ENCODE data around the gene SMCHD1.
"Not testable (repeated sequence)": the region's sequence is repeated elsewhere in the genome, so short reads cannot be mapped to it uniquely, and the experiment has no call there.

Gene SMCHD1

GRCh38 chr18:2660849-2661248 lies 5.3 kb downstream of the SMCHD1 start:
- not testable (repeated sequence) for DNase-seq

GRCh38 chr18:2662288-2662687 lies 6.8 kb downstream of the SMCHD1 start:
- DNase-seq, result not testable (repeated sequence)

- no peak for DNase-seq
These were observed 7.5 kb downstream of the SMCHD1 start for GRCh38 chr18:2662990-2663389.

GRCh38 chr18:2672410-2672809 lies 16.9 kb downstream of the SMCHD1 start:
- no peak for DNase-seq

GRCh38 chr18:2672872-2673271 lies 17.3 kb downstream of the SMCHD1 start:
- DNase-seq, result no peak

GRCh38 chr18:2678933-2679332 lies 23.4 kb downstream of the SMCHD1 start:
- DNase-seq, result not testable (repeated sequence)

GRCh38 chr18:2680216-2680792 lies 24.8 kb downstream of the SMCHD1 start:
- no peak for DNase-seq

- DNase-seq, result no peak
These were observed 26.6 kb downstream of the SMCHD1 start for GRCh38 chr18:2681993-2682603.

- no peak for DNase-seq
These were observed 27.5 kb downstream of the SMCHD1 start for GRCh38 chr18:2683055-2683454.

- no peak for DNase-seq
These were observed 30.9 kb downstream of the SMCHD1 start for GRCh38 chr18:2686349-2686968.

- DNase-seq, result no peak
These were observed 32.0 kb downstream of the SMCHD1 start for GRCh38 chr18:2687390-2688001.

GRCh38 chr18:2692508-2692907 lies 37.0 kb downstream of the SMCHD1 start:
- DNase-seq, result no peak

- no peak for DNase-seq
These were observed 41.7 kb downstream of the SMCHD1 start for GRCh38 chr18:2697184-2697583.

GRCh38 chr18:2699001-2699400 lies 43.5 kb downstream of the SMCHD1 start:
- DNase-seq, result no peak

- no peak for DNase-seq
These were observed 49.0 kb downstream of the SMCHD1 start for GRCh38 chr18:2704541-2704940.

- DNase-seq, result no peak
These were observed 51.4 kb downstream of the SMCHD1 start for GRCh38 chr18:2706903-2707302.

- no peak for DNase-seq
These were observed 52.1 kb downstream of the SMCHD1 start for GRCh38 chr18:2707551-2708168.

- DNase-seq, result no peak
These were observed 53.8 kb downstream of the SMCHD1 start for GRCh38 chr18:2709316-2709715.

- DNase-seq, result no peak
These were observed 58.6 kb downstream of the SMCHD1 start for GRCh38 chr18:2714140-2714539.

GRCh38 chr18:2715990-2716389 lies 60.5 kb downstream of the SMCHD1 start:
- DNase-seq, result no peak

GRCh38 chr18:2716394-2717326 lies 61.1 kb downstream of the SMCHD1 start:
- DNase-seq, result no peak

- DNase-seq, result no peak
These were observed 61.9 kb downstream of the SMCHD1 start for GRCh38 chr18:2717407-2717806.

GRCh38 chr18:2719040-2719439 lies 63.5 kb downstream of the SMCHD1 start:
- DNase-seq, result no peak
